ENCODE results near the gene ERCC4.

DNA sequence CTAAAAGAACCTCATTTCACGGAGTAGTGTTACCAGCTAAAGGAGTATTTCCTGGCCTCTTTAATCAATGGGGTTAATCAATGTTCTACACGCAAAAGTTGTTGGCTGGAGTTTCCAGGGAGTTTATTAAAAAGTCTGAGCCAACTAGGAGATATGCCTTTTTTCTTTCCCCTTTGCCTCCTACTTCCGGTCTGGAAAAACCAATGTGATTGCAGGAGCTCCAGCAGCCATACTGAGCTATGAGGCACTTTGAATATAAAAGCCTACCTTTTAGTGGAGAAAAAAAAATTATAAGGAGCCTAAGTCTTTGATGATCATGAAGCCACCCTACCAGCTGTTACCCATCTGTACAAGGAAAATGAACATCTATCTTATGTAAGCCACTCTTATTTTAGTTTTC is 17.9 kb upstream of the ERCC4 start:
- TF ChIP-seq, protein P1, sequence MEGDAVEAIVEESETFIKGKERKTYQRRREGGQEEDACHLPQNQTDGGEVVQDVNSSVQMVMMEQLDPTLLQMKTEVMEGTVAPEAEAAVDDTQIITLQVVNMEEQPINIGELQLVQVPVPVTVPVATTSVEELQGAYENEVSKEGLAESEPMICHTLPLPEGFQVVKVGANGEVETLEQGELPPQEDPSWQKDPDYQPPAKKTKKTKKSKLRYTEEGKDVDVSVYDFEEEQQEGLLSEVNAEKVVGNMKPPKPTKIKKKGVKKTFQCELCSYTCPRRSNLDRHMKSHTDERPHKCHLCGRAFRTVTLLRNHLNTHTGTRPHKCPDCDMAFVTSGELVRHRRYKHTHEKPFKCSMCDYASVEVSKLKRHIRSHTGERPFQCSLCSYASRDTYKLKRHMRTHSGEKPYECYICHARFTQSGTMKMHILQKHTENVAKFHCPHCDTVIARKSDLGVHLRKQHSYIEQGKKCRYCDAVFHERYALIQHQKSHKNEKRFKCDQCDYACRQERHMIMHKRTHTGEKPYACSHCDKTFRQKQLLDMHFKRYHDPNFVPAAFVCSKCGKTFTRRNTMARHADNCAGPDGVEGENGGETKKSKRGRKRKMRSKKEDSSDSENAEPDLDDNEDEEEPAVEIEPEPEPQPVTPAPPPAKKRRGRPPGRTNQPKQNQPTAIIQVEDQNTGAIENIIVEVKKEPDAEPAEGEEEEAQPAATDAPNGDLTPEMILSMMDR (conservative IDR thresholded peaks at IDR 0.05): no peak
- TF ChIP-seq ZFX (IDR thresholded peaks at IDR 0.05): no peak
